H1 (cell line): ENCODE measurements around the gene MICU1. TPM values are rescaled to one million over a fixed set of nuclear protein-coding genes. Genes with fewer than 3 reads are reported as not detected.

Source experiments
- CTCF ChIA-PET: fragments of 300-600 bp; sonication (Branson Sonifier 250); formaldehyde crosslinking; loops from one replicate; lab custom pipeline; 2021; ENCODE audit not compliant: partially characterized antibody; lab: Charles Lee
- POLR2A ChIA-PET: fragments of 300-600 bp; sonication (Branson Sonifier 250); formaldehyde crosslinking; loops from one replicate; lab custom pipeline; 2021; ENCODE audit warnings: inconsistent platforms; ENCODE audit not compliant: partially characterized antibody; lab: Charles Lee
- DNase-seq, 2 experiments: peaks; one replicate each; pipeline versions ENCODE4 v3.0.0 to v3.0.0-alpha.2; 2010 to 2022; ENCODE audit warnings: low spot score in 2 of 2, low read depth in 1 of 2, mixed read lengths in 1 of 2
- FAIRE-seq: peaks from 2 replicates; lab custom pipeline; 2011; peaks lifted over from hg19 to GRCh38; lab: Jason Lieb, UNC
- H2AFZ ChIP-seq: 2 replicates; pipeline ENCODE4 v1.8.1; 2012; ENCODE audit warnings: low read length, inconsistent platforms
- H2AK5ac ChIP-seq: 2 replicates; pipeline ENCODE4 v1.6.1; 2013; ENCODE audit warnings: low read depth, low read length
- H2BK120ac ChIP-seq: replicated peaks from 2 replicates; pipeline ENCODE3; 2013; ENCODE audit warnings: low read depth, low read length, inconsistent platforms
- H2BK12ac ChIP-seq: 2 replicates; pipeline ENCODE4 v1.6.1; 2013; ENCODE audit warnings: low read depth, low read length
- H2BK15ac ChIP-seq: 2 replicates; pipeline ENCODE4 v1.6.1; 2013; ENCODE audit warnings: low read length
- H2BK20ac ChIP-seq: 2 replicates; pipeline ENCODE4 v1.6.1; 2013; ENCODE audit warnings: low read length
- H2BK5ac ChIP-seq: 2 replicates; pipeline ENCODE4 v1.6.1; 2013; ENCODE audit warnings: low read depth, low read length
- H3K14ac ChIP-seq: 2 replicates; pipeline ENCODE4 v1.6.1; 2013; ENCODE audit warnings: inconsistent platforms; ENCODE audit not compliant: insufficient read length
- H3K18ac ChIP-seq: 2 replicates; pipeline ENCODE4 v1.6.1; 2013; ENCODE audit warnings: low read length; ENCODE audit errors: extremely low read depth
- H3K23ac ChIP-seq: 2 replicates; pipeline ENCODE4 v1.6.1; 2013; ENCODE audit warnings: inconsistent platforms; ENCODE audit not compliant: insufficient read length
- H3K23me2 ChIP-seq: 2 replicates; pipeline ENCODE4 v1.6.1; 2013; ENCODE audit warnings: low read depth, low read length
- H3K27ac ChIP-seq: 2 replicates; pipeline ENCODE4 v1.6.1; 2011; ENCODE audit warnings: low read depth, low read length, inconsistent platforms
- H3K27me3 ChIP-seq, 4 experiments: replicated peaks in 1 of 4; 1 replicate in 1 of 4; 2 replicates in 3 of 4; pipeline versions ENCODE4 v1.6.1 to v1.8.1; 2011 to 2013; ENCODE audit warnings: low read length in 3 of 4, mild to moderate bottlenecking in 3 of 4, inconsistent platforms in 2 of 4, mixed read lengths in 2 of 4, moderate library complexity in 1 of 4; ENCODE audit not compliant: control insufficient read depth in 3 of 4, insufficient read depth in 3 of 4; ENCODE audit errors: extremely low read depth in 1 of 4
- H3K36me3 ChIP-seq, 4 experiments: 2 replicates each; pipeline versions ENCODE4 v1.6.1 to v1.8.1; 2011 to 2013; ENCODE audit warnings: mild to moderate bottlenecking in 4 of 4, low read length in 3 of 4, moderate library complexity in 2 of 4, control low read depth in 1 of 4, inconsistent platforms in 1 of 4; ENCODE audit not compliant: insufficient read depth in 4 of 4, control insufficient read depth in 2 of 4
- H3K4ac ChIP-seq: replicated peaks from 2 replicates; pipeline ENCODE3; 2013; ENCODE audit warnings: low read length, low read depth, mixed read lengths, inconsistent platforms; ENCODE audit not compliant: insufficient read length
- H3K4me1 ChIP-seq, 4 experiments: replicated peaks in 1 of 4; 1 replicate in 1 of 4; 2 replicates in 3 of 4; pipeline versions ENCODE4 v1.6.1 to v1.8.1; 2011 to 2013; ENCODE audit warnings: low read length in 3 of 4, inconsistent platforms in 2 of 4, mixed read lengths in 1 of 4; ENCODE audit not compliant: insufficient read depth in 4 of 4, control insufficient read depth in 3 of 4
- H3K4me2 ChIP-seq, 2 experiments: 2 replicates each; pipeline versions ENCODE4 v1.6.1 to v1.8.1; 2011 to 2013; ENCODE audit warnings: low read depth in 2 of 2, low read length in 2 of 2, control low read depth in 1 of 2, inconsistent platforms in 1 of 2, mild to moderate bottlenecking in 1 of 2; ENCODE audit not compliant: insufficient read depth in 1 of 2
- H3K4me3 ChIP-seq, 4 experiments: fragments of 200-600, 300-600 bp in 1 of 4; sonication (generic), shearing (Covaris generic), sonication (Bioruptor Twin) in 1 of 4; 2 replicates each; pipeline versions ENCODE4 v1.5.1 to v1.8.1; 2011 to 2016; ENCODE audit warnings: low read length in 4 of 4, low read depth in 3 of 4, control low read depth in 2 of 4, inconsistent platforms in 2 of 4, mild to moderate bottlenecking in 2 of 4, mixed read lengths in 1 of 4, moderate library complexity in 1 of 4; ENCODE audit not compliant: insufficient read depth in 2 of 4; ENCODE audit errors: extremely low read depth in 1 of 4
- H3K56ac ChIP-seq: replicated peaks from 2 replicates; pipeline ENCODE3; 2013; ENCODE audit warnings: low read depth, mild to moderate bottlenecking, mixed read lengths, low read length, inconsistent platforms; ENCODE audit not compliant: insufficient read length
- H3K79me1 ChIP-seq: 2 replicates; pipeline ENCODE4 v1.6.1; 2013; ENCODE audit warnings: low read depth, low read length, control low read depth
- H3K79me2 ChIP-seq, 2 experiments: 2 replicates each; pipeline versions ENCODE4 v1.6.1 to v1.8.1; 2012 to 2013; ENCODE audit warnings: low read length in 2 of 2, mild to moderate bottlenecking in 2 of 2, inconsistent platforms in 1 of 2; ENCODE audit not compliant: insufficient read depth in 2 of 2, control insufficient read depth in 1 of 2
- H3K9ac ChIP-seq, 4 experiments: replicated peaks in 1 of 4; 1 replicate in 1 of 4; 2 replicates in 3 of 4; pipeline versions ENCODE4 v1.6.1 to v1.8.1; 2011 to 2013; ENCODE audit warnings: low read depth in 3 of 4, low read length in 3 of 4, control low read depth in 2 of 4, mild to moderate bottlenecking in 2 of 4, moderate library complexity in 2 of 4, inconsistent platforms in 1 of 4; ENCODE audit errors: extremely low read depth in 1 of 4
- H3K9me3 ChIP-seq, 2 experiments: 2 replicates each; pipeline versions ENCODE4 v1.6.1 to v1.8.1; 2012 to 2013; ENCODE audit warnings: mild to moderate bottlenecking in 2 of 2, moderate library complexity in 2 of 2, control low read depth in 1 of 2, inconsistent platforms in 1 of 2, low read depth in 1 of 2, low read length in 1 of 2, mixed read lengths in 1 of 2; ENCODE audit not compliant: insufficient read depth in 2 of 2
- H4K20me1 ChIP-seq, 2 experiments: replicated peaks in 1 of 2; 2 replicates each; pipeline versions ENCODE3 to v1.8.1; 2011 to 2013; ENCODE audit warnings: inconsistent platforms in 2 of 2, low read length in 2 of 2, mild to moderate bottlenecking in 1 of 2; ENCODE audit not compliant: insufficient read depth in 2 of 2, control insufficient read depth in 1 of 2
- H4K5ac ChIP-seq: 2 replicates; pipeline ENCODE4 v1.6.1; 2013; ENCODE audit warnings: low read length, low read depth, mixed read lengths, inconsistent platforms; ENCODE audit not compliant: insufficient read length
- H4K8ac ChIP-seq: 2 replicates; pipeline ENCODE4 v1.8.0; 2013; ENCODE audit warnings: mild to moderate bottlenecking, moderate library complexity, low read length, inconsistent platforms; ENCODE audit not compliant: insufficient read depth; ENCODE audit errors: extremely low read depth
- H4K91ac ChIP-seq: replicated peaks from 2 replicates; pipeline ENCODE3; 2013; ENCODE audit warnings: low read length, mixed read lengths, inconsistent platforms; ENCODE audit not compliant: insufficient read length
- GABPA ChIP-seq: IDR thresholded peaks from 2 replicates; pipeline ENCODE4 v1.6.1; 2011; ENCODE audit warnings: mild to moderate bottlenecking, low read length, moderate library complexity, borderline replicate concordance; ENCODE audit not compliant: insufficient read depth
- RBBP5 ChIP-seq: IDR thresholded peaks from 2 replicates; pipeline ENCODE4 v1.7.1; 2012; ENCODE audit warnings: low read depth, mild to moderate bottlenecking, inconsistent platforms, low read length, moderate library complexity, borderline replicate concordance
- WGBS, 2 experiments: shearing (Covaris generic) in 1 of 2; methylation state at CpG; one replicate each; pipeline versions ENCODE4 v1.1.6 to v1.1.7; 2013 to 2015; ENCODE audit warnings: low lambda C conversion rate in 2 of 2, mixed read lengths in 2 of 2, inconsistent platforms in 1 of 2, low coverage in 1 of 2, missing lambda C conversion rate in 1 of 2; ENCODE audit not compliant: insufficient replicate concordance in 2 of 2, insufficient coverage in 1 of 2, insufficient read length in 1 of 2; ENCODE audit errors: extremely low coverage in 1 of 2, missing lambda C conversion rate in 1 of 2; 5-methylcytosine and 5-hydroxymethylcytosine counted together
- polyA plus RNA-seq, 7 experiments: library from polyadenylated mRNA; depleted of rRNA in 3 of 7; stranded (reverse) in 5 of 7; unstranded in 2 of 7; fragments of >200 nt in 5 of 7; fragments of 200-250 nt in 2 of 7; gene quantifications; 1 replicate in 5 of 7; 2 replicates in 1 of 7; 4 replicates in 1 of 7; pipeline versions ENCODE4 v1.2.1 to v1.2.3, GENCODE V29; 2011 to 2013; ENCODE audit warnings: missing spikeins in 2 of 7, mixed read lengths in 2 of 7
- total RNA-seq: library from RNA; stranded (reverse); fragmentation: NEBNext Ultra II Directional; extraction: Animal tissue kit (Norgen Biotek cat#: 25700); gene quantifications from 2 replicates; pipeline ENCODE4 v1.2.1, GENCODE V29; 2021

The MICU1 gene
- total and polyA plus RNA-seq, 2 of the 8 experiments (the other 6 are each of a cell fraction or from before 2014, with no cell fraction given), result 18.0 to 36.7 TPM

GRCh38 chr10:72622271-72622670 lies 3.6 kb downstream of the MICU1 start:
- no peak overlapping the region for H2AFZ ChIP-seq
- H2AK5ac ChIP-seq, result no peak overlapping the region
- 95% methylated on average over 1 of the region's 1 CpG; no CpG with 5 or more reads in 1 of the 2 experiments for WGBS, 2 experiments
- H3K79me1 ChIP-seq, result peaks cover 7% of the 10 kb centered on the region
- no peak overlapping the region; the same call in 1 of the 2 replicates for H4K8ac ChIP-seq
- no peak overlapping the region for H2BK120ac ChIP-seq
- H4K5ac ChIP-seq, result no peak overlapping the region
- TF ChIP-seq RBBP5 (no peak), GABPA (no peak)
- H2BK15ac ChIP-seq, result no peak overlapping the region
- ChIA-PET CTCF (no interaction called here), POLR2A (no interaction called here)
- peaks cover 0 to 44% of the 10 kb centered on the region in 2 experiments; a peak in 3 of 4 replicates for H3K79me2 ChIP-seq
- H2BK20ac ChIP-seq, result no peak overlapping the region
- H3K9ac ChIP-seq, result no peak overlapping the region; a peak in 2 of 7 replicates
- no peaks in the 10 kb centered on the region for H3K4me1 ChIP-seq
- no peak overlapping the region for H4K91ac ChIP-seq
- FAIRE-seq (no peak), DNase-seq (no peak)
- H3K23me2 ChIP-seq, result no peaks in the 10 kb centered on the region; the same call in 1 of the 2 replicates
- no peak overlapping the region for H2BK12ac ChIP-seq
- no peak overlapping the region for H3K14ac ChIP-seq
- no peaks in the 10 kb centered on the region for H3K36me3 ChIP-seq
- H3K4me3 ChIP-seq, result no peak overlapping the region
- H3K18ac ChIP-seq, result no peak overlapping the region
- no peak overlapping the region for H3K23ac ChIP-seq
- H3K56ac ChIP-seq, result no peak overlapping the region
- H3K27ac ChIP-seq, result no peak overlapping the region
- H3K27me3 ChIP-seq, result no peaks in the 10 kb centered on the region
- H3K9me3 ChIP-seq, result no peaks in the 10 kb centered on the region
- no peak overlapping the region for H3K4ac ChIP-seq
- no peak overlapping the region for H2BK5ac ChIP-seq
- H3K4me2 ChIP-seq, result no peak overlapping the region
- H4K20me1 ChIP-seq, result peaks cover 0 to 1% of the 10 kb centered on the region in 2 experiments
